Measurements from ENCODE around the gene RNF114. TPM values are rescaled to one million over a fixed set of nuclear protein-coding genes. Genes with fewer than 3 reads are reported as not detected.

The RNF114 gene
- total RNA-seq, 1 donor from 2014 or later = 45.4 TPM

GRCh38 chr20:49980140-49981008 is 44.2 kb downstream of the RNF114 start:
- Mint-ChIP-seq H3K27me3 (ENCODE audit: low read depth) (no peaks in the 10 kb centered on the region), H3K36me3 (ENCODE audit: low read depth) (peaks cover 3% of the 10 kb centered on the region), H3K9me3 (ENCODE audit: low read depth) (no peaks in the 10 kb centered on the region), H3K27ac (ENCODE audit: unreplicated experiment) (no peak overlapping the region), H3K4me1 (ENCODE audit: low read depth) (peaks cover 30% of the 10 kb centered on the region), H3K4me3 (ENCODE audit: unreplicated experiment) (no peak overlapping the region)
- no peak for TF ChIP-seq CTCF (IDR thresholded peaks at IDR 0.05)
- no peak for DNase-seq (ENCODE audit: low spot score)

- no peak for TF ChIP-seq CTCF (IDR thresholded peaks at IDR 0.05)
- Mint-ChIP-seq H3K27ac (ENCODE audit: unreplicated experiment) (no peak overlapping the region), H3K36me3 (ENCODE audit: low read depth) (peaks cover 3% of the 10 kb centered on the region), H3K27me3 (ENCODE audit: low read depth) (no peaks in the 10 kb centered on the region), H3K4me1 (ENCODE audit: low read depth) (peaks cover 41% of the 10 kb centered on the region), H3K4me3 (ENCODE audit: unreplicated experiment) (peak overlapping the region; percentile 60), H3K9me3 (ENCODE audit: low read depth) (no peaks in the 10 kb centered on the region)
- no peak for DNase-seq (ENCODE audit: low spot score)
Measured at GRCh38 chr20:49981218-49982071, 45.2 kb downstream of the RNF114 start.

- Mint-ChIP-seq H3K36me3 (ENCODE audit: low read depth) (peaks cover 4% of the 10 kb centered on the region), H3K27me3 (ENCODE audit: low read depth) (no peaks in the 10 kb centered on the region), H3K9me3 (ENCODE audit: low read depth) (no peaks in the 10 kb centered on the region), H3K27ac (ENCODE audit: unreplicated experiment) (no peak overlapping the region), H3K4me3 (ENCODE audit: unreplicated experiment) (peak overlapping the region; percentile 60), H3K4me1 (ENCODE audit: low read depth) (peaks cover 47% of the 10 kb centered on the region)
- no peak for TF ChIP-seq CTCF (IDR thresholded peaks at IDR 0.05)
- no peak for DNase-seq (ENCODE audit: low spot score)
Measured at GRCh38 chr20:49982072-49982345, 45.8 kb downstream of the RNF114 start.

GRCh38 chr20:49982346-49983122 is 46.3 kb downstream of the RNF114 start, which contains the start of gene SNAI1:
Gene SNAI1, plus strand, starts transcription at chr20:49982980. Its CDS starts 80 bp downstream, at chr20:49983060.
- DNase-seq (ENCODE audit: low spot score) = peak; percentile 92
- peak; percentile 84 for TF ChIP-seq CTCF (IDR thresholded peaks at IDR 0.05)
- peak within 1 kb of the TSS; percentile 90 for H3K27ac Mint-ChIP-seq (ENCODE audit: unreplicated experiment)
- peaks cover 52% of the 10 kb centered on the region for H3K4me1 Mint-ChIP-seq (ENCODE audit: low read depth)
- H3K4me3 Mint-ChIP-seq (ENCODE audit: unreplicated experiment) = peak within 1 kb of the TSS; percentile 86
- H3K27me3 Mint-ChIP-seq (ENCODE audit: low read depth) = no peaks in the 10 kb centered on the region
- H3K9me3 Mint-ChIP-seq (ENCODE audit: low read depth) = no peaks in the 10 kb centered on the region
- peaks cover 6% of the 10 kb centered on the region for H3K36me3 Mint-ChIP-seq (ENCODE audit: low read depth)
